GM19193 (cell line): Measurements from ENCODE around the gene THSD4.

ENCODE experiments used
- POLR2A ChIP-seq: IDR thresholded peaks from 4 replicates; pipeline ENCODE4 v1.6.1; 2011; ENCODE audit not compliant: insufficient read depth, insufficient read length; ENCODE audit errors: extremely low read depth

The THSD4 gene

GRCh38 chr15:71278989-71279756 lies 163.9 kb downstream of the THSD4 start:
- no peak for TF ChIP-seq POLR2A

DNA sequence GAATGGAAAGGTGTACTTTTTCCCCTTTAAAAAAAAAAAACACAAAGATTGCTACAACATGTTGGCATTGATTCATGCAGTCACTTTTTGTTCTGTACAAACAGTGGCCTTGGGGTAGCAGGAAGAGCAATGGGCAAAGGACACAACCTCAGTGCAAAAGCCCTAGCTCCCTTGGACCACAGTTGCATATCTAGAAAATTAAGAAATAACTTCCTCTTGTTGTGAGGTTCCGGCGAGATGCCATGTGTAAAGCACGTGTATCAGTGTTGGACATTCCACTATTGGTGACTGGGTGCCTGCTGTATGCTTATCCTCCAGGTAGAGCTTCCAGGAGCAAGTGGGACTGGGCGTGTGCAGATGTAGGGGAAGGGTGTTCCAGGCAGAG lies 164.5 kb downstream of the THSD4 start:
- no peak for TF ChIP-seq POLR2A

DNA sequence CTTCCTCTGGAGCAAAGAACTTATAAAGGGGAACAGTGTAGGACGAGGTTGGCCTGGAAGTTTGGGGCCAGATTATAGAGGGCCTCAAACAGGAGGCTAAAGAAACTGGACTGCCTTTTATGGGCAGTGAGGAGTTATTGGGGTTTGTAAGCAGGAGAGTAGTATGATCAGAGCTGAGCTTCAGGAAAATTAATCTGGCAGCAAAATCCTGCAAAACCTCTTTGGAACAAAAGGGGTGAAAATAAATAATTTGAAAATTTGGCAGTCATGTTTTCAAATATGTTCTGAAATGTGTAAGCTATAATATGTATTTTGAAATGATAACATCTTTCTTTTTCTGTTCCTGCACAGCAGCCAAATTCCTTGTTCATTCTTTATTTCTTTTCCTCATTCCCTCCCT lies 164.9 kb downstream of the THSD4 start:
- TF ChIP-seq POLR2A = no peak

DNA sequence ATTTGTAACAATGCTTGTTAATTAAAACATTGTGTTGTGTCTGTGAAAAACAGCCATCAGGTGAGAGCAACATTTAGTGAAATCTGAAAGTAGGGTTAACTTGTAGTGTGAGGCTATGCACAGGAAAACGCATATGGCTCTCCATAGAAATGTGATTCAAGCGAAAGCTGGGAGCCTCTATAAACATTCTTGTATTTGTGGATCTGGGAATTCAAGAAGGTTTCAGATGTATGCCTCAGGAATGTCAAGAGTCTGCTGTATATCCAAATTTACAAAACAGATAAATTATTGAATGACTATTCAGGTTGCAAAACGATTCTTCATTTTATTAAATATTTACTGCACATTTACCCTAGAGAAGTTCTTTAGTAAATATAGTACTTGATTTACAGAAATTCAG lies 166.0 kb downstream of the THSD4 start:
- TF ChIP-seq POLR2A = no peak

DNA sequence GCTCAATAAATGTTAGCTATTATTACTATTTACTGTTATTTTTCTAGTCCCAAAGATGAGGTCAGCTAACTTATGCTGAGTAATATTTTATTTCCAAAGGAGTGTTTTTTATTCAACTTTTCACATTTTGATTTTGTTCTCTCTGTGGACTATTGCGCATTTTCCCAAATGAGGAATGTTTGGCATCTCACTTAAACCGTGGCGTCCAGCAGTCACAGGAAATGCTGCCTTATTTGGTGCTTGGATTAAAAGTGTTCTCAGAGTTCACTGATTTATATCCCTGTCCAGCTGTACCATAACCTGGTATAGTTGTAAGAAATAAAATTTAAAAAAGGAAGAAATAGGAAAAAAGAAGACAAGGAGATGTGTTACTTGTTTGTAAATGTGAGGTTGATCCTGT lies 166.8 kb downstream of the THSD4 start:
- no peak for TF ChIP-seq POLR2A

GRCh38 chr15:71288348-71288955 lies 173.2 kb downstream of the THSD4 start:
- no peak for TF ChIP-seq POLR2A

GRCh38 chr15:71290002-71290401 lies 174.7 kb downstream of the THSD4 start:
- TF ChIP-seq POLR2A = no peak

GRCh38 chr15:71290881-71291635 lies 175.8 kb downstream of the THSD4 start:
- TF ChIP-seq POLR2A = no peak

- no peak for TF ChIP-seq POLR2A
Measured at GRCh38 chr15:71291723-71292122, 176.5 kb downstream of the THSD4 start.

DNA sequence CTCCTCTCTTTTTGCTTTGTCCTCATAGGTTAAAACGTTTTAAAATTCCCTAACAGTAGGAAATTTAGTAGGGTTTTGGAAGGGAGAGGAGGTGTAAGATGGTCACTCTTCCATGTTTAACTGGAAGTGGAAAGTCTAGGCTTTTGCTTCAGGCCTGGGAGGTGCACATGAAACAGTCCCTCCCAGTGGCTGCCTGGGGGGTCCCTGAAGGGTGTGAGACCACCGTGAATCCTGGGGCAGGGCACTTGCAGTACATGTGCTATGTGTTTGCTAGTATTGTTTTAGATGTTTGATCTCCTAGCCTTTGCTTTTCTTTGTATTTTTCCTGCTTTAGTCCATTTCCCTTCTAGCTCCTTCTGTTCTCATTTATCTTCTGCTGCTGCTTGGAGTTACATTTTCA lies 178.5 kb downstream of the THSD4 start:
- no peak for TF ChIP-seq POLR2A

DNA sequence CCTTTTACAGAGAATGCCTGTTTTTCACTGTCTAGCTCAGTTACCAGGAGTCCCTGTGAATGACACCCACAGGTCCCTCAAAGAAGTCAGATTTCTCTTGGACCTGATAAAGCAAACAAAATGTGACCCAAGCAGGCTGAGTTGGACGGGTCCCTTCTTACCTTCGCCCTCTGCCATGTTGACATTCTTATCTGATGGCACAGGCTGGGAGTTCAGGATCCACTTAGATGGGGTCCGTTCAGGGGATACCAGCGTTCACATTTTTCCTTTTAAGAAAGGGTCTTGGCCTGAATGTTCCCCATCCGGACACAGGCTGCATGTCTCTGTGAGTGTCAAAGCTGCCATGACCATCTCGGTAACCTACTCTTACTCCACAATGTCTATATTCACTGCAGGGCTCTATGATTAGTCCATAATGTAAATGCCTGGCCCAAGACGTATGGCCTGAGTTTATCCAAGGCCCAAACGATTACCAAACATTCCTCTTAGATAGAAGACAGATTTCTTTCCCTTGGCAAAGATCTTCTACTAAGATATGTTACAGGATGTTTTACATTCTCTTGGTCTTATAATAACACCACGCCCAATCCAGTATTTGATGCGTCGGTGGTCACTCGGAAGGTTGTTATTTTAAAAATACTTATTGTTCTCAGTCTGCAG lies 179.1 kb downstream of the THSD4 start:
- TF ChIP-seq POLR2A = no peak

DNA sequence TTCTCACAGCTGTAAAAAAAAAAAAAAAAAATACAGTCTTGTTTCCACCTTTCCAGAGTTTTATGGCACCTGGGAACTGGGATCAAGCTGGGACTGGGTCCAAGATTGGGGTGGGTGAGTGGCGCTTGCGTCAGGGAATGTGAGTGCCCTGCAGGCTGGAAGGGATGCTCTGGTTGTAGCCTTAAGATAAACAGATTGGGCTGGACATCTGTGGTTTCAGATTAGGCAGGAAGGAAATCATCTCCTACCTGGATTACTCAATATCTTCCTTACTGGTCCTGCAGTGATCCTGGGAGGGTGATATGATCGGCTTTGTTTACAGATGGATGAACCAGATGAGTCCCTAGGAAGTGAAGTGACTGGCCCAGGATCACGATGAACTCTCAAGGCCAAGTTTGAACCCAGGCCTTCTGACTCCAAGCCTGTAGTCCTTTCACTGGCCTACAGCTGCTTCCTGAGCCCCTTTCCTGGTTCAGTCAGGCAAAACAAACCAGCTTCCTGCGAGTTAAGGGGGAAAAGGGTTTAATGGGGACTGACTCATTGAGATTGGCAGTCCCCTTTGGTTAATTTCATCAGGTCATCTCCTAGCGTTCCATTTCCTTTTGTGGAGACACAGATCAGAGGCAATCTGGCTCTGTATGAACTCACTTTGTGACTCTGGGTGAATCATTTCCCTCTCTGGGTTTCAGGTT lies 179.8 kb downstream of the THSD4 start:
- TF ChIP-seq POLR2A = no peak

- TF ChIP-seq POLR2A = no peak
Measured at GRCh38 chr15:71295603-71296314, 180.5 kb downstream of the THSD4 start.

GRCh38 chr15:71296315-71296679 lies 181.0 kb downstream of the THSD4 start:
- no peak for TF ChIP-seq POLR2A
